HepG2 (cell line): Measurements from ENCODE around the gene OR6K6. TPM values are rescaled to one million over a fixed set of nuclear protein-coding genes. Genes with fewer than 3 reads are reported as not detected.

Source experiments
- ATAC-seq: fragments of 200-7000 bp; cut with Tn5 transposase; 3 replicates; pipeline ENCODE4 v1.9.1; 2020; ENCODE audit warnings: mild to moderate bottlenecking, moderate library complexity
- Bru-seq: library from RNA; stranded (reverse); fragments of 400-500 nt; gene quantifications from one replicate; lab custom pipeline; 2021; lab: Mats Ljungman, UMichigan
- BruChase-seq, 2 experiments: library from RNA; stranded (reverse); fragments of 400-500 nt; gene quantifications; one replicate each; lab custom pipeline; 2021; lab: Mats Ljungman, UMichigan
- BruUV-seq: library from RNA; stranded (reverse); fragments of 400-500 nt; replicated peaks from 2 replicates; lab custom pipeline; 2021; lab: Mats Ljungman, UMichigan
- CTCF ChIA-PET: fragments of 300-600 bp; formaldehyde crosslinking; extraction: SDS; loops from one replicate; lab custom pipeline; 2021; ENCODE audit warnings: low total read pairs, inconsistent platforms, low intra/inter-chr PET ratio; lab: Yijun Ruan, JAX
- POLR2A ChIA-PET: fragments of 350-600 bp; sonication (Branson Sonifier 250); formaldehyde crosslinking; loops from one replicate; lab custom pipeline; 2020; ENCODE audit warnings: antibody characterized with exemption, inconsistent platforms; lab: Yijun Ruan, JAX
- DNase-seq: peaks from one replicate; pipeline ENCODE4 v3.0.0-alpha.2; 2015; ENCODE audit warnings: low spot score
- FAIRE-seq: peaks from 3 replicates; lab custom pipeline; 2011; peaks lifted over from hg19 to GRCh38; lab: Jason Lieb, UNC
- H2AFZ ChIP-seq: one replicate; pipeline ENCODE4 v1.6.1; 2011; ENCODE audit warnings: low read length, inconsistent platforms
- H3K27ac ChIP-seq: fragments of 300-600 bp; 3 replicates; pipeline ENCODE4 v1.8.0; 2011; ENCODE audit warnings: mixed run types, mild to moderate bottlenecking, mixed read lengths, low read length, inconsistent platforms; ENCODE audit not compliant: insufficient read depth; ENCODE audit errors: extremely low read length
- H3K27me3 ChIP-seq, 2 experiments: fragments of 200-600 bp in 1 of 2; 2 replicates in 1 of 2; 3 replicates in 1 of 2; pipeline versions ENCODE4 v1.6.0 to v1.8.0; 2011; ENCODE audit warnings: low read length in 2 of 2, mild to moderate bottlenecking in 2 of 2, moderate library complexity in 2 of 2, inconsistent platforms in 1 of 2; ENCODE audit not compliant: insufficient read depth in 2 of 2, control insufficient read depth in 1 of 2
- H3K36me3 ChIP-seq, 2 experiments: fragments of 200-600 bp in 1 of 2; replicated peaks in 1 of 2; 2 replicates in 1 of 2; 3 replicates in 1 of 2; pipeline versions ENCODE4 v1.5.1 to v1.8.0; 2011; ENCODE audit warnings: low read length in 2 of 2, inconsistent platforms in 1 of 2; ENCODE audit not compliant: insufficient read depth in 2 of 2, control insufficient read depth in 1 of 2
- H3K4me1 ChIP-seq: 2 replicates; pipeline ENCODE4 v1.5.1; 2012; ENCODE audit warnings: low read length, inconsistent platforms; ENCODE audit not compliant: insufficient read depth
- H3K4me2 ChIP-seq: 2 replicates; pipeline ENCODE4 v1.6.0; 2011; ENCODE audit warnings: low read depth, low read length, inconsistent platforms
- H3K4me3 ChIP-seq, 3 experiments: fragments of 200-600 bp in 1 of 3; sonication (generic), shearing (Covaris generic) in 1 of 3; replicated peaks in 1 of 3; 2 replicates each; pipeline ENCODE4 v1.5.1; 2011 to 2016; ENCODE audit warnings: low read length in 3 of 3, inconsistent platforms in 2 of 3, low read depth in 2 of 3, mild to moderate bottlenecking in 2 of 3, control low read depth in 1 of 3, mixed read lengths in 1 of 3; ENCODE audit not compliant: insufficient read depth in 1 of 3
- H3K79me2 ChIP-seq: one replicate; pipeline ENCODE4 v1.6.1; 2011; ENCODE audit warnings: low read length, inconsistent platforms; ENCODE audit not compliant: insufficient read depth
- H3K9ac ChIP-seq: 2 replicates; pipeline ENCODE4 v1.6.0; 2011; ENCODE audit warnings: mild to moderate bottlenecking, low read depth, low read length, inconsistent platforms; ENCODE audit not compliant: insufficient read depth
- H3K9me3 ChIP-seq: 2 replicates; pipeline ENCODE4 v1.5.1; 2012; ENCODE audit warnings: mild to moderate bottlenecking, low read length
- H4K20me1 ChIP-seq: 2 replicates; pipeline ENCODE4 v1.6.0; 2011; ENCODE audit warnings: inconsistent platforms, mild to moderate bottlenecking, low read length, moderate library complexity; ENCODE audit not compliant: insufficient read depth
- KLF13 ChIP-seq: sonication (generic); formaldehyde crosslinking; IDR thresholded peaks from 2 replicates; pipeline ENCODE4 v1.4.0; 2020; ENCODE audit warnings: mild to moderate bottlenecking, missing genetic modification reagents
- ZNF782 ChIP-seq: sonication (generic); formaldehyde crosslinking; IDR thresholded peaks from 2 replicates; pipeline ENCODE4 v1.4.0; 2020; ENCODE audit warnings: missing genetic modification reagents, mild to moderate bottlenecking, borderline replicate concordance
- WGBS: methylation state at CpG from one replicate; pipeline ENCODE4 v1.1.6; 2017; ENCODE audit warnings: low lambda C conversion rate; 5-methylcytosine and 5-hydroxymethylcytosine counted together
- in situ Hi-C: cut with HindIII; loops from 2 replicates; pipeline ENCODE4 v1.10.0; 2017; ENCODE audit warnings: low pct_unique_long_range_greater_than_20kb; ENCODE audit not compliant: extremely low pct_ligation_motif_present
- intact Hi-C: fragments of 100-400 bp; cut with micrococcal nuclease; formaldehyde crosslinking; loops from one replicate; pipeline ENCODE4 v1.10.0; 2022; ENCODE audit not compliant: unreplicated experiment
- long read RNA-seq, 2 experiments: library from RNA in 1 of 2; library from polyadenylated mRNA in 1 of 2; stranded (forward) in 1 of 2; unstranded in 1 of 2; transcript quantifications; one replicate each; pipeline ENCODE4 v2.0.0, GENCODE V29; 2019 to 2022
- polyA minus RNA-seq, 3 experiments: library from RNA; depleted of rRNA, polyadenylated mRNA; stranded (reverse); fragments of >200 nt; gene quantifications; 2 replicates each; pipeline ENCODE4 v1.2.3, GENCODE V29; 2011; ENCODE audit warnings: low replicate concordance in 1 of 3
- polyA plus RNA-seq, 8 experiments: library from polyadenylated mRNA; depleted of rRNA in 3 of 8; stranded (reverse) in 7 of 8; unstranded in 1 of 8; fragments of >200 nt; fragmentation: Illumina TruSeq in 4 of 8; extraction: Trizol in 4 of 8; gene quantifications; 2 replicates each; pipeline versions ENCODE4 v1.2.1 to v1.2.3, GENCODE V29; 2011 to 2016; ENCODE audit warnings: low read depth in 4 of 8, missing spikeins in 1 of 8, mixed read lengths in 1 of 8; ENCODE audit not compliant: insufficient read depth in 1 of 8
- total RNA-seq, 5 experiments: library from RNA; depleted of rRNA; stranded (reverse); fragments of >200 nt; fragmentation: Illumina TruSeq; extraction: Trizol; gene quantifications; 2 replicates each; pipeline ENCODE4 v1.2.3, GENCODE V29; 2016; ENCODE audit warnings: low read depth in 1 of 5
- TF ChIP-seq, protein P1 (sequence below): sonication (generic); formaldehyde crosslinking; IDR thresholded peaks from 2 replicates; pipeline ENCODE4 v1.5.0; 2020; ENCODE audit warnings: mild to moderate bottlenecking, missing genetic modification reagents, borderline replicate concordance
- TF ChIP-seq, protein P2 (sequence below): sonication (generic); formaldehyde crosslinking; IDR thresholded peaks from 2 replicates; pipeline ENCODE4 v1.4.0; 2020; ENCODE audit warnings: missing genetic modification reagents, borderline replicate concordance
- TF ChIP-seq, protein P3 (sequence below): sonication (generic); formaldehyde crosslinking; IDR thresholded peaks from 2 replicates; pipeline ENCODE4 v1.4.0; 2020; ENCODE audit warnings: missing genetic modification reagents
- TF ChIP-seq, protein P4 (sequence below): sonication (generic); formaldehyde crosslinking; IDR thresholded peaks from 2 replicates; pipeline ENCODE4 v1.5.1; 2020; ENCODE audit warnings: missing genetic modification reagents, mild to moderate bottlenecking, borderline replicate concordance
- TF ChIP-seq, protein P5 (sequence below): sonication (generic); formaldehyde crosslinking; IDR thresholded peaks from 2 replicates; pipeline ENCODE4 v1.8.0; 2022; ENCODE audit warnings: mild to moderate bottlenecking, missing genetic modification reagents

Gene OR6K6, protein sequence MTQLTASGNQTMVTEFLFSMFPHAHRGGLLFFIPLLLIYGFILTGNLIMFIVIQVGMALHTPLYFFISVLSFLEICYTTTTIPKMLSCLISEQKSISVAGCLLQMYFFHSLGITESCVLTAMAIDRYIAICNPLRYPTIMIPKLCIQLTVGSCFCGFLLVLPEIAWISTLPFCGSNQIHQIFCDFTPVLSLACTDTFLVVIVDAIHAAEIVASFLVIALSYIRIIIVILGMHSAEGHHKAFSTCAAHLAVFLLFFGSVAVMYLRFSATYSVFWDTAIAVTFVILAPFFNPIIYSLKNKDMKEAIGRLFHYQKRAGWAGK
- total RNA-seq (2016; rRNA removed; fragmentation: Illumina TruSeq; extraction: Trizol) (not detected in 2 replicates), polyA plus RNA-seq (2011; rRNA removed) (not detected in 2 replicates), polyA minus RNA-seq (2011; rRNA and poly(A)+ RNA removed; ENCODE audit: low replicate concordance) (not detected in 2 replicates), Bru-seq, nascent RNA (not detected), BruChase-seq, experiment 1, labeled RNA remaining after a 6-hour chase (not detected), BruChase-seq, experiment 2, labeled RNA remaining after a 2-hour chase (not detected)
- total RNA-seq (2016; cell fraction: cytosol; rRNA removed; fragmentation: Illumina TruSeq; extraction: Trizol; ENCODE audit: low read depth) = not detected in 2 replicates
- not detected in 2 replicates for total RNA-seq (2016; cell fraction: insoluble cytoplasmic fraction; rRNA removed; fragmentation: Illumina TruSeq; extraction: Trizol)
- not detected in 2 replicates for total RNA-seq (2016; cell fraction: membrane; rRNA removed; fragmentation: Illumina TruSeq; extraction: Trizol)
- total RNA-seq (2016; cell fraction: nucleus; rRNA removed; fragmentation: Illumina TruSeq; extraction: Trizol) = not detected in 2 replicates
- not detected in 2 replicates for polyA plus RNA-seq (2011; cell fraction: cytosol; rRNA removed)
- not detected in 2 replicates for polyA plus RNA-seq (2011; cell fraction: nucleus; rRNA removed)
- not detected in 2 replicates for polyA plus RNA-seq (2012)
- not detected in 2 replicates for polyA plus RNA-seq (2016; cell fraction: cytosol; fragmentation: Illumina TruSeq; extraction: Trizol; ENCODE audit: low read depth)
- not detected in 2 replicates for polyA plus RNA-seq (2016; cell fraction: insoluble cytoplasmic fraction; fragmentation: Illumina TruSeq; extraction: Trizol; ENCODE audit: low read depth)
- not detected in 2 replicates for polyA plus RNA-seq (2016; cell fraction: membrane; fragmentation: Illumina TruSeq; extraction: Trizol; ENCODE audit: low read depth)
- not detected in 2 replicates for polyA plus RNA-seq (2016; cell fraction: nucleus; fragmentation: Illumina TruSeq; extraction: Trizol; ENCODE audit: insufficient read depth, low read depth)
- not detected in 2 replicates for polyA minus RNA-seq (2011; cell fraction: cytosol; rRNA and poly(A)+ RNA removed)
- not detected in 2 replicates for polyA minus RNA-seq (2011; cell fraction: nucleus; rRNA and poly(A)+ RNA removed)
- long read RNA-seq, experiment 1 = 0 reads
- long read RNA-seq, experiment 2 = 0 reads

DNA sequence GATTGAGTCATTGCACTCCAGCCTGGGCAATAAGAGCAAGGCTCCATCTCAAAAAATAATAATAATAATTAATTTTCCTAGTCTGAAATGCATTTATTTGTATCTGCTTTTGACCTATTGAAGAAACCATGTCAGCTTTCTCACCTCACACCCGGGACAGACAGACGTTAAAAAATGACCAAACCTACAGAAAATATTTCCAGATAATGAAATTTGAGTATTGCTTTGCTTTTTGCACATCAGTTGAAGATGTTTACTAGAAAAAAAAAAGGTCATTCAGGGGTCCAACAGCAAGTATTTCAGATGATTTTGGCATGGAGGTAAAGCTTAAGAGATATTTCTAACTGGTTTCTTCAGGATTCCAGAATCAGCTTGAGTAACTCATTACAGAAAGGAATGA is at the start of gene OR6K6:
Gene OR6K6, plus strand, starts transcription at position 301 of the 400 bp plus-strand sequence. CDS start 168 bp downstream, outside the sequence.
- no peak within 1 kb of the TSS for H3K27ac ChIP-seq
- H3K4me2 ChIP-seq = no peak within 1 kb of the TSS
- 0 out of 2 replicates have a peak, but pooled peaks cover 11% of the 10 kb centered on the region for H3K9me3 ChIP-seq
- no peaks in the 10 kb centered on the region for H4K20me1 ChIP-seq
- in situ Hi-C loops = no loop called here
- no peaks in the 10 kb centered on the region for H3K4me1 ChIP-seq
- no peaks in the 10 kb centered on the region for H3K36me3 ChIP-seq
- H3K27me3 ChIP-seq = no peaks in the 10 kb centered on the region
- CTCF ChIA-PET = no interaction called here
- H3K9ac ChIP-seq = no peak within 1 kb of the TSS
- no TSS peak for BruUV-seq
- WGBS = 0% methylated on average over 2 of the region's 2 CpGs
- DNase-seq = no peak
- ATAC-seq = no peak
- POLR2A ChIA-PET = no interaction called here
- no peaks in the 10 kb centered on the region for H3K79me2 ChIP-seq
- FAIRE-seq = no peak
- no peak within 1 kb of the TSS for H3K4me3 ChIP-seq
- intact Hi-C loops = no loop called here
- H2AFZ ChIP-seq = no peak within 1 kb of the TSS
- no peak for TF ChIP-seq KLF13 (CRISPR knock-in tag)
- TF ChIP-seq, protein P1, sequence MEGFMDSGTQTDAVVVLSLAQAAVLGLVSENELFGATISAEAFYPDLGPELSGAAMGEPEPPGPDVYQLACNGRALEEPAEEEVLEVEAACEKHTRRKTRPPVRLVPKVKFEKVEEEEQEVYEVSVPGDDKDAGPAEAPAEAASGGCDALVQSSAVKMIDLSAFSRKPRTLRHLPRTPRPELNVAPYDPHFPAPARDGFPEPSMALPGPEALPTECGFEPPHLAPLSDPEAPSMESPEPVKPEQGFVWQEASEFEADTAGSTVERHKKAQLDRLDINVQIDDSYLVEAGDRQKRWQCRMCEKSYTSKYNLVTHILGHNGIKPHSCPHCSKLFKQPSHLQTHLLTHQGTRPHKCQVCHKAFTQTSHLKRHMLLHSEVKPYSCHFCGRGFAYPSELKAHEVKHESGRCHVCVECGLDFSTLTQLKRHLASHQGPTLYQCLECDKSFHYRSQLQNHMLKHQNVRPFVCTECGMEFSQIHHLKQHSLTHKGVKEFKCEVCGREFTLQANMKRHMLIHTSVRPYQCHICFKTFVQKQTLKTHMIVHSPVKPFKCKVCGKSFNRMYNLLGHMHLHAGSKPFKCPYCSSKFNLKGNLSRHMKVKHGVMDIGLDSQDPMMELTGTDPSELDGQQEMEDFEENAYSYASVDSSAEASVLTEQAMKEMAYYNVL (CRISPR knock-in tag) = no peak
- TF ChIP-seq, protein P2, sequence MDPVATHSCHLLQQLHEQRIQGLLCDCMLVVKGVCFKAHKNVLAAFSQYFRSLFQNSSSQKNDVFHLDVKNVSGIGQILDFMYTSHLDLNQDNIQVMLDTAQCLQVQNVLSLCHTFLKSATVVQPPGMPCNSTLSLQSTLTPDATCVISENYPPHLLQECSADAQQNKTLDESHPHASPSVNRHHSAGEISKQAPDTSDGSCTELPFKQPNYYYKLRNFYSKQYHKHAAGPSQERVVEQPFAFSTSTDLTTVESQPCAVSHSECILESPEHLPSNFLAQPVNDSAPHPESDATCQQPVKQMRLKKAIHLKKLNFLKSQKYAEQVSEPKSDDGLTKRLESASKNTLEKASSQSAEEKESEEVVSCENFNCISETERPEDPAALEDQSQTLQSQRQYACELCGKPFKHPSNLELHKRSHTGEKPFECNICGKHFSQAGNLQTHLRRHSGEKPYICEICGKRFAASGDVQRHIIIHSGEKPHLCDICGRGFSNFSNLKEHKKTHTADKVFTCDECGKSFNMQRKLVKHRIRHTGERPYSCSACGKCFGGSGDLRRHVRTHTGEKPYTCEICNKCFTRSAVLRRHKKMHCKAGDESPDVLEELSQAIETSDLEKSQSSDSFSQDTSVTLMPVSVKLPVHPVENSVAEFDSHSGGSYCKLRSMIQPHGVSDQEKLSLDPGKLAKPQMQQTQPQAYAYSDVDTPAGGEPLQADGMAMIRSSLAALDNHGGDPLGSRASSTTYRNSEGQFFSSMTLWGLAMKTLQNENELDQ = no peak
- TF ChIP-seq ZNF782 = no peak
- TF ChIP-seq, protein P3, sequence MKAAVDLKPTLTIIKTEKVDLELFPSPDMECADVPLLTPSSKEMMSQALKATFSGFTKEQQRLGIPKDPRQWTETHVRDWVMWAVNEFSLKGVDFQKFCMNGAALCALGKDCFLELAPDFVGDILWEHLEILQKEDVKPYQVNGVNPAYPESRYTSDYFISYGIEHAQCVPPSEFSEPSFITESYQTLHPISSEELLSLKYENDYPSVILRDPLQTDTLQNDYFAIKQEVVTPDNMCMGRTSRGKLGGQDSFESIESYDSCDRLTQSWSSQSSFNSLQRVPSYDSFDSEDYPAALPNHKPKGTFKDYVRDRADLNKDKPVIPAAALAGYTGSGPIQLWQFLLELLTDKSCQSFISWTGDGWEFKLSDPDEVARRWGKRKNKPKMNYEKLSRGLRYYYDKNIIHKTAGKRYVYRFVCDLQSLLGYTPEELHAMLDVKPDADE (CRISPR knock-in tag) = no peak
- TF ChIP-seq, protein P4, sequence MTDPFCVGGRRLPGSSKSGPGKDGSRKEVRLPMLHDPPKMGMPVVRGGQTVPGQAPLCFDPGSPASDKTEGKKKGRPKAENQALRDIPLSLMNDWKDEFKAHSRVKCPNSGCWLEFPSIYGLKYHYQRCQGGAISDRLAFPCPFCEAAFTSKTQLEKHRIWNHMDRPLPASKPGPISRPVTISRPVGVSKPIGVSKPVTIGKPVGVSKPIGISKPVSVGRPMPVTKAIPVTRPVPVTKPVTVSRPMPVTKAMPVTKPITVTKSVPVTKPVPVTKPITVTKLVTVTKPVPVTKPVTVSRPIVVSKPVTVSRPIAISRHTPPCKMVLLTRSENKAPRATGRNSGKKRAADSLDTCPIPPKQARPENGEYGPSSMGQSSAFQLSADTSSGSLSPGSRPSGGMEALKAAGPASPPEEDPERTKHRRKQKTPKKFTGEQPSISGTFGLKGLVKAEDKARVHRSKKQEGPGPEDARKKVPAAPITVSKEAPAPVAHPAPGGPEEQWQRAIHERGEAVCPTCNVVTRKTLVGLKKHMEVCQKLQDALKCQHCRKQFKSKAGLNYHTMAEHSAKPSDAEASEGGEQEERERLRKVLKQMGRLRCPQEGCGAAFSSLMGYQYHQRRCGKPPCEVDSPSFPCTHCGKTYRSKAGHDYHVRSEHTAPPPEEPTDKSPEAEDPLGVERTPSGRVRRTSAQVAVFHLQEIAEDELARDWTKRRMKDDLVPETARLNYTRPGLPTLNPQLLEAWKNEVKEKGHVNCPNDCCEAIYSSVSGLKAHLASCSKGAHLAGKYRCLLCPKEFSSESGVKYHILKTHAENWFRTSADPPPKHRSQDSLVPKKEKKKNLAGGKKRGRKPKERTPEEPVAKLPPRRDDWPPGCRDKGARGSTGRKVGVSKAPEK (CRISPR knock-in tag) = no peak
- TF ChIP-seq, protein P5, sequence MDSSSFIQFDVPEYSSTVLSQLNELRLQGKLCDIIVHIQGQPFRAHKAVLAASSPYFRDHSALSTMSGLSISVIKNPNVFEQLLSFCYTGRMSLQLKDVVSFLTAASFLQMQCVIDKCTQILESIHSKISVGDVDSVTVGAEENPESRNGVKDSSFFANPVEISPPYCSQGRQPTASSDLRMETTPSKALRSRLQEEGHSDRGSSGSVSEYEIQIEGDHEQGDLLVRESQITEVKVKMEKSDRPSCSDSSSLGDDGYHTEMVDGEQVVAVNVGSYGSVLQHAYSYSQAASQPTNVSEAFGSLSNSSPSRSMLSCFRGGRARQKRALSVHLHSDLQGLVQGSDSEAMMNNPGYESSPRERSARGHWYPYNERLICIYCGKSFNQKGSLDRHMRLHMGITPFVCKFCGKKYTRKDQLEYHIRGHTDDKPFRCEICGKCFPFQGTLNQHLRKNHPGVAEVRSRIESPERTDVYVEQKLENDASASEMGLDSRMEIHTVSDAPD (CRISPR knock-in tag) = no peak
